ENCODE measurements around the gene ESRP2.

Gene ESRP2

GRCh38 chr16:68223072-68223471, 12.9 kb downstream of the ESRP2 start:
- no peaks in the 10 kb centered on the region for H3K9me3 ChIP-seq (ENCODE audit: insufficient read depth, low read depth, low read length)
- H3K9ac ChIP-seq (ENCODE audit: low read depth, low read length, poor library complexity, severe bottlenecking): no peak overlapping the region
- H3K27me3 ChIP-seq (ENCODE audit: insufficient read depth, low read length, poor library complexity, severe bottlenecking): no peaks in the 10 kb centered on the region
- H2AFZ ChIP-seq (ENCODE audit: low read length): no peak overlapping the region
- H3K79me2 ChIP-seq (ENCODE audit: insufficient read depth, low read length): peaks cover 17% of the 10 kb centered on the region; the same call in 1 of the 2 replicates
- H3K4me2 ChIP-seq (ENCODE audit: low read depth, low read length, poor library complexity, severe bottlenecking): no peak overlapping the region
- H3K4me1 ChIP-seq (ENCODE audit: insufficient read depth, low read length, poor library complexity, severe bottlenecking): peaks cover 5% of the 10 kb centered on the region
- peaks cover 67% of the 10 kb centered on the region; the same call in 1 of the 2 replicates for H3K36me3 ChIP-seq (ENCODE audit: insufficient read depth, low read length)
- H3F3A ChIP-seq (ENCODE audit: low read depth): no peaks in the 10 kb centered on the region
- TF ChIP-seq, protein P1, sequence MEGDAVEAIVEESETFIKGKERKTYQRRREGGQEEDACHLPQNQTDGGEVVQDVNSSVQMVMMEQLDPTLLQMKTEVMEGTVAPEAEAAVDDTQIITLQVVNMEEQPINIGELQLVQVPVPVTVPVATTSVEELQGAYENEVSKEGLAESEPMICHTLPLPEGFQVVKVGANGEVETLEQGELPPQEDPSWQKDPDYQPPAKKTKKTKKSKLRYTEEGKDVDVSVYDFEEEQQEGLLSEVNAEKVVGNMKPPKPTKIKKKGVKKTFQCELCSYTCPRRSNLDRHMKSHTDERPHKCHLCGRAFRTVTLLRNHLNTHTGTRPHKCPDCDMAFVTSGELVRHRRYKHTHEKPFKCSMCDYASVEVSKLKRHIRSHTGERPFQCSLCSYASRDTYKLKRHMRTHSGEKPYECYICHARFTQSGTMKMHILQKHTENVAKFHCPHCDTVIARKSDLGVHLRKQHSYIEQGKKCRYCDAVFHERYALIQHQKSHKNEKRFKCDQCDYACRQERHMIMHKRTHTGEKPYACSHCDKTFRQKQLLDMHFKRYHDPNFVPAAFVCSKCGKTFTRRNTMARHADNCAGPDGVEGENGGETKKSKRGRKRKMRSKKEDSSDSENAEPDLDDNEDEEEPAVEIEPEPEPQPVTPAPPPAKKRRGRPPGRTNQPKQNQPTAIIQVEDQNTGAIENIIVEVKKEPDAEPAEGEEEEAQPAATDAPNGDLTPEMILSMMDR (conservative IDR thresholded peaks at IDR 0.05; ENCODE audit: low read length): no peak
- no peak for TF ChIP-seq EZH2phosphoT487 (IDR thresholded peaks at IDR 0.05; ENCODE audit: borderline replicate concordance)
- H4K20me1 ChIP-seq (ENCODE audit: insufficient read depth, low read length, poor library complexity, severe bottlenecking): peaks cover 11% of the 10 kb centered on the region
- no peaks in the 10 kb centered on the region for H3K9me2 ChIP-seq (replicated peaks; ENCODE audit: low read depth, low read length)
- H3K4me3 ChIP-seq (ENCODE audit: low read length, poor library complexity, severe bottlenecking): no peak overlapping the region

DNA sequence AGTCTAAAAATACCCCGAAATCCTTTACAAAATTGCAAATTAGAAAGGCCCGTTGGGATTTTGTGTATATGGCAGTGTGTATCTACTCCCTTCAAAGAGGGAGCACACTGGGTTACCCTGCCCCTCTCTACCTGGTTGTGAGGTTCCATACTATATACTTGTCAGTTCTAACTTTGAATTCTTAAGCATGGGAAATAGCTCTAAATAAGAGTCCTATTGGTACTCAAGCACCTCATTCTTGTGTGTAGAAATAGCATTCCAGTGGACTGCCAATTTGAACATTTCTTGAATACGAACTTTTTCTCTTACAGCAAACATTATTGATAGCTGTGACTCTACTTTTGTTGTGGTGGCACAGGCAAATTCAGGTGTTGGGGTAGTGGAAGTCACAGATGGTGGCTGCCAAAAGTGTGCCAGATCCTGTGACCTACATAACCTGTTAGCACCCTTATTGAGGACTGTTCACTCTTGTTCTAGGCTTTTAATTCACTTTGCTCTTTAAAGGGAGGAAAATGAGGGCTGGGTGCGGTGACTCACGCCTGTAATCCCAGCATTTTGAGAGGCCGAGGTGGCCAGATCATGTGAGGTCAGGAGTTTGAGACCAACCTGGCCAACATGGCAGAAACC, 16.1 kb downstream of the ESRP2 start:
- Histone ChIP-seq H3K4me1 (ENCODE audit: insufficient read depth, low read length, poor library complexity, severe bottlenecking) (no peaks in the 10 kb centered on the region), H3K9ac (ENCODE audit: low read depth, low read length, poor library complexity, severe bottlenecking) (no peak overlapping the region), H3K27me3 (ENCODE audit: insufficient read depth, low read length, poor library complexity, severe bottlenecking) (no peaks in the 10 kb centered on the region), H3K4me3 (ENCODE audit: low read length, poor library complexity, severe bottlenecking) (no peak overlapping the region), H3K36me3 (ENCODE audit: insufficient read depth, low read length) (peaks cover 59% of the 10 kb centered on the region; the same call in 1 of the 2 replicates), H2AFZ (ENCODE audit: low read length) (no peak overlapping the region), H3K9me3 (ENCODE audit: insufficient read depth, low read depth, low read length) (no peaks in the 10 kb centered on the region), H3K79me2 (ENCODE audit: insufficient read depth, low read length) (peaks cover 35% of the 10 kb centered on the region; the same call in 1 of the 2 replicates), H3K4me2 (ENCODE audit: low read depth, low read length, poor library complexity, severe bottlenecking) (no peak overlapping the region), H4K20me1 (ENCODE audit: insufficient read depth, low read length, poor library complexity, severe bottlenecking) (no peaks in the 10 kb centered on the region), H3K9me2 (replicated peaks; ENCODE audit: low read depth, low read length) (no peaks in the 10 kb centered on the region), H3F3A (ENCODE audit: low read depth) (no peaks in the 10 kb centered on the region)
- TF ChIP-seq, protein P1 (conservative IDR thresholded peaks at IDR 0.05; ENCODE audit: low read length): no peak
- TF ChIP-seq EZH2phosphoT487 (IDR thresholded peaks at IDR 0.05; ENCODE audit: borderline replicate concordance): no peak

GRCh38 chr16:68217506-68217905, 18.4 kb downstream of the ESRP2 start:
- H3K4me2 ChIP-seq (ENCODE audit: low read depth, low read length, poor library complexity, severe bottlenecking): no peak overlapping the region
- no peak for TF ChIP-seq EZH2phosphoT487 (IDR thresholded peaks at IDR 0.05; ENCODE audit: borderline replicate concordance)
- TF ChIP-seq, protein P1 (conservative IDR thresholded peaks at IDR 0.05; ENCODE audit: low read length): no peak

More at GRCh38 chr16:68217506-68217905, 18.4 kb downstream of the ESRP2 start:
- no peaks in the 10 kb centered on the region for H3F3A ChIP-seq (ENCODE audit: low read depth)
- H3K9me3 ChIP-seq (ENCODE audit: insufficient read depth, low read depth, low read length): no peaks in the 10 kb centered on the region
- peaks cover 44% of the 10 kb centered on the region; the same call in 1 of the 2 replicates for H3K79me2 ChIP-seq (ENCODE audit: insufficient read depth, low read length)
- no peak overlapping the region for H3K4me3 ChIP-seq (ENCODE audit: low read length, poor library complexity, severe bottlenecking)
- H3K4me1 ChIP-seq (ENCODE audit: insufficient read depth, low read length, poor library complexity, severe bottlenecking): no peaks in the 10 kb centered on the region
- H2AFZ ChIP-seq (ENCODE audit: low read length): no peak overlapping the region
- peaks cover 6% of the 10 kb centered on the region for H4K20me1 ChIP-seq (ENCODE audit: insufficient read depth, low read length, poor library complexity, severe bottlenecking)
- peaks cover 54% of the 10 kb centered on the region; the same call in 1 of the 2 replicates for H3K36me3 ChIP-seq (ENCODE audit: insufficient read depth, low read length)
- no peaks in the 10 kb centered on the region for H3K9me2 ChIP-seq (replicated peaks; ENCODE audit: low read depth, low read length)
- H3K27me3 ChIP-seq (ENCODE audit: insufficient read depth, low read length, poor library complexity, severe bottlenecking): no peaks in the 10 kb centered on the region
- H3K9ac ChIP-seq (ENCODE audit: low read depth, low read length, poor library complexity, severe bottlenecking): no peak overlapping the region
